Measurements from ENCODE around the gene SPDYE17. TPM values are rescaled to one million over a fixed set of nuclear protein-coding genes. Genes with fewer than 3 reads are reported as not detected.
"Not testable (repeated sequence)": the region's sequence is repeated elsewhere in the genome, so short reads cannot be mapped to it uniquely, and the experiment has no call there.

The SPDYE17 gene
- total RNA-seq, 1 experiment from 2014 or later: not detected

DNA sequence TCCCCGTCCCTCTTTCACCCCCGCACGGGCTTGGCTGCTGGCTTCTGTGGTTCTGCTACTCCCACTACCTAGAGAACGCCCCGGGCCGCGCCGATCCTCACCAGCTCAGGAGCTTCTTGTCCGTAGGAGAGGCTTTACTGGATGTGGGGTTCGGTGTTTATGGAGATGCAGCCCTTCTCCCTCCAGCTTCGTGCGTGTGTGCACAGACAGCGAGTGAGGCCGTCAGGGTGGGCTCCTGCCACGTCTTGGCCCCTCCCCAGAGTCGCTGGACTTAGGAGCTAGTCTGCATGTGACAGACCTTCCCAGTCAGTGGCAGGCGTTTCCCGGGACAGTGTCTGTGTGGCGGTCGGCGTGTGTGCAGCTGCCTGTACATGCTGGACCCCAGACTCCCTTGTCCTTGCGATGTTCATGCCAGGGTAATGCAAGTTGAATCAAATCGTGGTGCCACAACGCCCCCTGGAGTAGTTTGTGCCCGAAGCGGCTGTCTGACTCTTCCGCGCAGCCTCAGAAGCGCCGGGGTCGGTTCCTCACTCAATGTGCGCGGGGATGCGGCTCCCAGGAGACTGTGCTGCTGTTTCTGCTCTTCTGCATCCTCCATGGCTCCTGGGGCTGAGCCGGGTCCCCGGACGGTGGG is 32.6 kb downstream of the SPDYE17 start:
- CTCF ChIA-PET: interaction anchor here (0.5 kb wide), 1 partner anchor 113 kb away, joined by 3 read pairs; no protein-coding TSS in a partner anchor
- H3K36me3 ChIP-seq (ENCODE audit: control insufficient read depth, insufficient read depth, low read length); BruUV-seq (replicated peaks); intact Hi-C loops (cut with micrococcal nuclease; ENCODE audit: unreplicated experiment); H3K27me3 Mint-ChIP-seq (ENCODE audit: insufficient read depth, unreplicated experiment); H3K9me3 Mint-ChIP-seq (ENCODE audit: unreplicated experiment); POLR2A ChIA-PET; H3K4me1 Mint-ChIP-seq (ENCODE audit: low read depth, unreplicated experiment); H3K4me3 ChIP-seq (ENCODE audit: low read depth, low read length); H3K27me3 ChIP-seq (replicated peaks; ENCODE audit: control insufficient read depth, insufficient read depth, low read length); H3K9me3 ChIP-seq; H3K36me3 Mint-ChIP-seq (ENCODE audit: insufficient read depth, unreplicated experiment); H3K4me3 Mint-ChIP-seq (ENCODE audit: unreplicated experiment); H3K27ac Mint-ChIP-seq (ENCODE audit: unreplicated experiment); H3K4me1 ChIP-seq: not testable (repeated sequence)
- peak in 1 of 2 experiments; percentile 8 for DNase-seq

DNA sequence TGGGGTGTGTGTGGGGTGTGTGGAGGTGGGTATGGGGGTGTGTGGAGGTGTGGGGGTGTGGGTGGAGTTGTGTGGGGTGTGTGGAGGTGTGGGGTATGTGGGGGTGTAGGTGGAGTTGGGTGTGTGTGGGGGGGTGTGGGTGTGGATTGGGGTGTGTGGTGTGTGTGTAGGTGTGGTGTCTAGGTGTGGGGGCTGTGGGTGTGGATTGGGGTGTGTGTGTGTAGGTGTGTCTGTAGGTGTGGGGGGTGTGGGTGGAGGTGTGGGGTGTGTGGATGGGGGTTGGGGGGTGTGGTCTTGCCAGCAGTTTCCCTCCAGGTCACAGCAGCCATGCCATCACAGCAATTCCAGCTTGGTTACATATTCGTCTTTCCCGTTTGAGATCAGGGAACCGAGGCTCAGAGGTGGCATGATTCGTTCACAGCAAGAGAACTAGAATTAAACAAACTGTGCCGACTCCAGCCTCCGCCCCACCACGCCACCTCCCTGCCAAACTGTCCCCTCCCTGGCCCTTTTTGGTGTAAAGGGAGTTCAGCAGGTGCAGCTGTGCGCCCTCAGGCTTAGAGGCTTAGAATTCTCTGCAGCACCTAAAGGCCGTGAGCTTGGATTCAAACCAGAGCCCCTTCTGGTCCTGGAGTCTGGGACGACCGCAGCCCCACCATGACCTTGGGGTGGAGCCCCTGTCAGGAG is 33.3 kb downstream of the SPDYE17 start:
- H3K27me3 ChIP-seq (replicated peaks; ENCODE audit: control insufficient read depth, insufficient read depth, low read length); POLR2A ChIA-PET; BruUV-seq (replicated peaks); H3K36me3 Mint-ChIP-seq (ENCODE audit: insufficient read depth, unreplicated experiment); H3K36me3 ChIP-seq (ENCODE audit: control insufficient read depth, insufficient read depth, low read length); H3K4me3 Mint-ChIP-seq (ENCODE audit: unreplicated experiment); H3K9me3 Mint-ChIP-seq (ENCODE audit: unreplicated experiment); H3K4me3 ChIP-seq (ENCODE audit: low read depth, low read length); intact Hi-C loops (cut with micrococcal nuclease; ENCODE audit: unreplicated experiment); H3K27me3 Mint-ChIP-seq (ENCODE audit: insufficient read depth, unreplicated experiment); H3K4me1 Mint-ChIP-seq (ENCODE audit: low read depth, unreplicated experiment); H3K9me3 ChIP-seq; H3K4me1 ChIP-seq; H3K27ac Mint-ChIP-seq (ENCODE audit: unreplicated experiment): not testable (repeated sequence)
- peak in 1 of 2 experiments; percentile 55 for DNase-seq
- CTCF ChIA-PET: interaction anchor here (0.5 kb wide), 1 partner anchor 114 kb away, joined by 3 read pairs; no protein-coding TSS in a partner anchor

DNA sequence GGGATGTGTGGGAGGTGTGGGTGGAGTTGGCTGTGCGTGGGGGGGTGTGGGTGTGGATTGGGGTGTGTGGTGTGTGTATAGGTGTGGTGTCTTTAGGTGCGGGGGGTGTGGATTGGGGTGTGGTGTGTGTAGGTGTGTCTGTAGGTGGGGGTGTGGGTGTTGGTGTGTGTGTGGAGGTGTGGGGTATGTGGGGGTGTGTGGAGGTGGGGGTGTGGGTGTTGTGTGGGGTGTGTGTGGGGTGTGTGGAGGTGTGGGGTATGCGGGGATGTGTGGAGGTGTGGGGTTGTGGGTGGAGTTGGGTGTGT is 33.9 kb downstream of the SPDYE17 start:
- no peak overlapping the region for H3K4me3 ChIP-seq (ENCODE audit: low read depth, low read length)
- ChIA-PET POLR2A (no interaction called here), CTCF (no interaction called here)
- no peaks in the 10 kb centered on the region for H3K4me1 ChIP-seq
- H3K36me3 Mint-ChIP-seq (ENCODE audit: insufficient read depth, unreplicated experiment): no peaks in the 10 kb centered on the region
- TF ChIP-seq, protein P1, sequence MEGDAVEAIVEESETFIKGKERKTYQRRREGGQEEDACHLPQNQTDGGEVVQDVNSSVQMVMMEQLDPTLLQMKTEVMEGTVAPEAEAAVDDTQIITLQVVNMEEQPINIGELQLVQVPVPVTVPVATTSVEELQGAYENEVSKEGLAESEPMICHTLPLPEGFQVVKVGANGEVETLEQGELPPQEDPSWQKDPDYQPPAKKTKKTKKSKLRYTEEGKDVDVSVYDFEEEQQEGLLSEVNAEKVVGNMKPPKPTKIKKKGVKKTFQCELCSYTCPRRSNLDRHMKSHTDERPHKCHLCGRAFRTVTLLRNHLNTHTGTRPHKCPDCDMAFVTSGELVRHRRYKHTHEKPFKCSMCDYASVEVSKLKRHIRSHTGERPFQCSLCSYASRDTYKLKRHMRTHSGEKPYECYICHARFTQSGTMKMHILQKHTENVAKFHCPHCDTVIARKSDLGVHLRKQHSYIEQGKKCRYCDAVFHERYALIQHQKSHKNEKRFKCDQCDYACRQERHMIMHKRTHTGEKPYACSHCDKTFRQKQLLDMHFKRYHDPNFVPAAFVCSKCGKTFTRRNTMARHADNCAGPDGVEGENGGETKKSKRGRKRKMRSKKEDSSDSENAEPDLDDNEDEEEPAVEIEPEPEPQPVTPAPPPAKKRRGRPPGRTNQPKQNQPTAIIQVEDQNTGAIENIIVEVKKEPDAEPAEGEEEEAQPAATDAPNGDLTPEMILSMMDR (IDR thresholded peaks at IDR 0.05; ENCODE audit: insufficient read depth in 1 of 2, low read depth in 1 of 2, low read length in 1 of 2, severe bottlenecking in 1 of 2, unreplicated experiment in 1 of 2): no peak
- no peaks in the 10 kb centered on the region for H3K9me3 Mint-ChIP-seq (ENCODE audit: unreplicated experiment)
- no peaks in the 10 kb centered on the region for H3K27me3 Mint-ChIP-seq (ENCODE audit: insufficient read depth, unreplicated experiment)
- no TSS peak for BruUV-seq (replicated peaks)
- DNase-seq: peak in 1 of 2 experiments; percentile 35
- H3K27me3 ChIP-seq (replicated peaks; ENCODE audit: control insufficient read depth, insufficient read depth, low read length): no peaks in the 10 kb centered on the region
- intact Hi-C loops (cut with micrococcal nuclease; ENCODE audit: unreplicated experiment): no loop called here
- no peaks in the 10 kb centered on the region for H3K36me3 ChIP-seq (ENCODE audit: control insufficient read depth, insufficient read depth, low read length)
- no peaks in the 10 kb centered on the region for H3K4me1 Mint-ChIP-seq (ENCODE audit: low read depth, unreplicated experiment)
- H3K4me3 Mint-ChIP-seq (ENCODE audit: unreplicated experiment): no peak overlapping the region
- no peaks in the 10 kb centered on the region for H3K9me3 ChIP-seq
- no peak overlapping the region for H3K27ac Mint-ChIP-seq (ENCODE audit: unreplicated experiment)

DNA sequence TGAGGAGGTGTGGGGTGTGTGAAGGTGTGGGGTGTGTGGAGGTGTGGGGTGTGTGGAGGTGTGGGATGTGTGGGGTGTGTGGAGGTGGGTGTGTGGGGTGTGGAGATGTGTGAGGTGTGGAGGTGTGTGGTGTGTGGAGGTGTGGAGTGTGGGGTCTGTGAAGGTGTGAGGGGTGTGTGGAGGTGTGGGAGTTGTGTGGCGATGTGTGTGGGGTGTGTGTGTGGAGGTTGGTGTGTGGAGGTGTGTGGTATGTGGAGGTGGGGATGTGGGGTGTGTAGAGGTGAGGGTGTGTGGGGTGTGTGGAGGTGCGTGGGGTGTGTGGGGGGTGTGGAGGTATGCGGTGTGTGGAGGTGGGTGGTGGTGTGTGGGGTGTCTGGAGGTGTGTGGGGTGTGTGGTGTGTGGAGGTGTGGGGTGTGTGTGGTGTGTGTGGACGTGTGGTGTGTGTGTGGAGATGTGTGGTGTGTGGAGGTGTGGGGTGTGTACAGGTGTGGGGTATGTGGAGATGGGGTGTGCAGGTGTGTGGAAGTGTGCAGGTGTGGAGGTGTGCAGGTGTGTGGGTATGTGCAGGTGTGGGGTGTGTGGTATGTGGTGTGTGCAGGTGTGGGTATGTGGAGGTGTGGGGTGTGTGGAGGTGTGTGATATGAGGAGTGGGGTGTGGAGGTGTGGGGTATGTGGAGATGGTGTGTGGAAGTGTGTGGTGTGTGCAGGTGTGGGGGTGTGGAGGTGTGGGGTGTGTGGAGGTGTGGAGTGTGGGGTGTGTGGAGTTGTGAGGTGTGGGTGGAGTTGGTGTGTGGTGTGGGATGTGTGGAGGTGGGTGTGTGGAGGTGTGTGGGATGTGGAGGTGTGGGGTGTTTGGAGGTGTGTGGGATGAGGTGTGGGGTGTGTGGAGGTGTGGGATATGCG is 34.5 kb downstream of the SPDYE17 start:
- TF ChIP-seq, protein P1 (IDR thresholded peaks at IDR 0.05; ENCODE audit: insufficient read depth in 1 of 2, low read depth in 1 of 2, low read length in 1 of 2, severe bottlenecking in 1 of 2, unreplicated experiment in 1 of 2): no peak
- H3K36me3 Mint-ChIP-seq (ENCODE audit: insufficient read depth, unreplicated experiment): no peaks in the 10 kb centered on the region
- H3K27me3 Mint-ChIP-seq (ENCODE audit: insufficient read depth, unreplicated experiment): no peaks in the 10 kb centered on the region
- H3K4me1 Mint-ChIP-seq (ENCODE audit: low read depth, unreplicated experiment): no peaks in the 10 kb centered on the region
- H3K4me3 Mint-ChIP-seq (ENCODE audit: unreplicated experiment): no peak overlapping the region
- no peak overlapping the region for H3K27ac Mint-ChIP-seq (ENCODE audit: unreplicated experiment)
- Histone ChIP-seq H3K4me1 (no peaks in the 10 kb centered on the region), H3K27me3 (replicated peaks; ENCODE audit: control insufficient read depth, insufficient read depth, low read length) (no peaks in the 10 kb centered on the region), H3K36me3 (ENCODE audit: control insufficient read depth, insufficient read depth, low read length) (no peaks in the 10 kb centered on the region), H3K4me3 (ENCODE audit: low read depth, low read length) (no peak overlapping the region), H3K9me3 (no peaks in the 10 kb centered on the region)
- intact Hi-C loops (cut with micrococcal nuclease; ENCODE audit: unreplicated experiment): no loop called here
- CTCF ChIA-PET: no interaction called here
- BruUV-seq (replicated peaks): no TSS peak
- DNase-seq: peak in 1 of 2 experiments; percentile 36
- POLR2A ChIA-PET: no interaction called here
- no peaks in the 10 kb centered on the region for H3K9me3 Mint-ChIP-seq (ENCODE audit: unreplicated experiment)

DNA sequence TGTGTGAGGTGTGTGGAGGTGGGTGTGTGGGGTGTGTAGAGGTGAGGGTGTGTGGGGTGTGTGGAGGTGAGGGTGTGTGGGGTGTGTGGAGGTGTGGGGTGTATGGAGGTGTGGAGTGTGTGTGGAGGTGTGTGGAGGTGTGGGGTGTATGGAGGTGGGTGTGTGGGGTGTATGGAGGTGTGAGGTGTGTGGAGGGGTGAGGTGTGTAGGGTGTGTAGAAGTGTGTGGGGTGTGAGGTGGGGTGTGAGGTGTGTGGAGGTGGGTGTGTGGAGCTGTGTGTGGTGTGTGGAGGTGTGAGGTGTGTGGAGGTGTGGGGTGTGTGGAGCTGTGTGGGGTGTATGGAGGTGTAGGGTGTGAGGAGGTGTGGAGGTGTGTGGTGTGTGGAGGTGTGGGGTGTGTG is 35.2 kb downstream of the SPDYE17 start:
- H3K4me1 ChIP-seq; H3K36me3 ChIP-seq (ENCODE audit: control insufficient read depth, insufficient read depth, low read length); H3K27me3 ChIP-seq (replicated peaks; ENCODE audit: control insufficient read depth, insufficient read depth, low read length); H3K4me3 ChIP-seq (ENCODE audit: low read depth, low read length); POLR2A ChIA-PET; H3K9me3 Mint-ChIP-seq (ENCODE audit: unreplicated experiment); CTCF ChIA-PET; H3K9me3 ChIP-seq; BruUV-seq (replicated peaks); H3K27me3 Mint-ChIP-seq (ENCODE audit: insufficient read depth, unreplicated experiment); H3K27ac Mint-ChIP-seq (ENCODE audit: unreplicated experiment); H3K4me1 Mint-ChIP-seq (ENCODE audit: low read depth, unreplicated experiment); intact Hi-C loops (cut with micrococcal nuclease; ENCODE audit: unreplicated experiment); H3K4me3 Mint-ChIP-seq (ENCODE audit: unreplicated experiment); H3K36me3 Mint-ChIP-seq (ENCODE audit: insufficient read depth, unreplicated experiment): not testable (repeated sequence)
- DNase-seq: peak in 1 of 2 experiments; percentile 14
